ENCODE measurements around the gene CHST13. TPM values are rescaled to one million over a fixed set of nuclear protein-coding genes. Genes with fewer than 3 reads are reported as not detected.

Gene CHST13
- total RNA-seq, 1 donor from 2014 or later = 0.16 TPM

DNA sequence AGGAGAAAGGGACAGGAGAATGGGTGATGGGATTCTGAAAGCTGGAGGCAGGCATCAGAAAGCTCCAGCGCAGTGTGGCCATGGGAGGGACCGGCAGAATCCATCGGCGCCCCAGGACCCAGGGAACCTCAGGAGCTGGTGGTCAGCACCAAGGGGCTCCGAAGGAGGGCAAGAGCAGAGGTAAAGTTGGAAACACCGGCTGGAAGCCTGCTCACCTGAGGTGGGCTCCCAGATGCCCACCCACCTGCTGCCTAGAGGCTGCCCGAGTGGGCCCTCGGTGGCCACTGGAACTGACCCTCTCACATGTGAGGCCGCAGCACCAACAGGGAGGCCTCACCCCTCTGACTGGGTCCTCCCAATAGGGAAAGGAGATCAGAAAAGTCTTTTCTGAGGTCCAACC, 38.0 kb upstream of the CHST13 start:
- intact Hi-C loops (cut with DNase I) = no loop called here
- DNase-seq (ENCODE audit: low spot score) = no peak

DNA sequence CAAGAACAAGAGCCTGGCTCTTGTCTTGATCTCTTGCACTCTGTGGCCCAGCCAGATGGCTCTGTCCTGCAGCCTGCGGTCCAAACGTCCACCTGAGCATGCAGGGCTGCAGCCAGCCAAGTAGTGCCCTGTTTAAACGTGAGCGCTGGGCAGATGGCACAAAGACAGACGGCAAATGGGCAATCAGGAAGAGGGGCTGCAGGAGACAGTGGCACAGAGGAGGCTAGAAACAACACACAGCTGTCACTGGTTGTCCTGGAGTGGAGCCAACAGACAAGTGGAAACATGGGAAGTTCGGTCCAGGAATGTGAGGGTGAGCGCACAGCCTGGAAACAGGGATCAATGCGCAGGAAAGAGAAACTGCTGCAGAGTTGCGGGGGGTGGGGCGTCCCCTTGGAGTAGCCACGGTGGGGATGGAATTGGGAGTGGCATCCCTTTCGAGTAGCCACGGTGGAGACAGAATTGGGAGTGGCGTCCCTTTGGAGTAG, 37.6 kb upstream of the CHST13 start:
- intact Hi-C loops (cut with DNase I) = no loop called here
- DNase-seq (ENCODE audit: low spot score) = no peak

DNA sequence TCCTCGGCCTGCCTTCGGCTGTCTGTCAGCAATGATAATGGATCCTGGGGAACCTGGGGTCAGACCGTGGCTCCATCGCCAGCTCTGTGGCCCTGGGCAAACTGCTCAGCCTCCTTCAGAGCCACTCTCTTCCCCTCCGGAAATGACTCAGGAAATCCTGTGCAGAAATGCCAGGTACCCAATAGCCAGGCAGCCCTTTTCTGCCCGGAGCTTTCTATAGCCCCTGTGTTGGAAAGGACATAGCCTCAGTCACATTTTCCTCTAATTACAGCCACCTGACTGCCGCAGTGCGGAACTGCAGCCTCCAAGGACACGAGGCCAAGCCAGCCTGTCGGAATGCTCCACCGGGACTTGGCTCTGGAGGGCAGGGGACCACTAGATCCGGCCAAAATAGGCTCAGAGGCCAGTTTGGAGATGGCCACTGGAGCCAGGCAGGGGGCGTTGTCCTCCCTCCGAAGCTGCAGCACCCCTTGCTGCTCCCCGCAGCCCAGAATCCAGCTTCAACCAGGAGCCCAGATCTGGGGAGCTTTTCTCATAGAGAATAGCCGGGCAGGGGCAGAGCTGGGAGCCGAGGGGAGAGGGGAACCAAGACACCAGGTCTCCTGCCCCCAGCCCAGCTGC, 36.7 kb upstream of the CHST13 start:
- DNase-seq (ENCODE audit: low spot score) = no peak
- intact Hi-C loops (cut with DNase I) = no loop called here

- DNase-seq (ENCODE audit: low spot score) = no peak
- intact Hi-C loops (cut with DNase I) = no loop called here
Measured at GRCh38 chr3:126488185-126488584, 35.8 kb upstream of the CHST13 start.

DNA sequence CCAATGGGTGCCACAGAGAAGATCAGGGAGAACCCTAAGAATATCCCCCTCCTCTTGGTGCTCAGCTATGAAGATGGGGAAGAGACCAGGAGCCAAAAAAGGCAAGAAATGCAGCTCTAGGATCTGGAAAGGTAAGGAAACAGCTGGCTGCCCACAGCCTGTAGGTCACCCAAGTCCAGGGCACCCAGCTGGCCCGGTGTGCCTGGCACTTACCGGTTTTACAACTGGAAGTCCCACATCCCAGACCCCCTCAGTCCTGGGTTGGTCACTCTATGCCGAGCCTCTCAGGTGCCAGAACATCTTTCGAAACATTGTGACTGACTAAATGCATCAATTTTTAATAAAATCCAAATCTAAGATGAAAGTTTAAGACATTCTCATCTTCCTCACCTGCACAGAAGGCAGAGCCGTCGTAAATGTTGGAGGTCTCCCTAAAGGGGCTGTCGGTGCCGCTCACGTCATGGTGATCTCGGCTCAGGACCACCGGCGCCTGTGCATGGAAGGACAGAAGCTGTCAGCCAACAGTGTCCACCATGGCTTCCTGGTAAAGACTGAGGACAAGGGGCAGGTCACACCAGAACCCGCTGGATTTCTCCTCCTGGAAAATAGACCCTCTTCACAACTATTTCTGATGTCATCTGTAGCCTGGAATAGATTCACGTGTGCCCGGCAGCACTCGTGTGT, 34.9 kb upstream of the CHST13 start:
- intact Hi-C loops (cut with DNase I) = no loop called here
- DNase-seq (ENCODE audit: low spot score) = no peak

- intact Hi-C loops (cut with DNase I) = no loop called here
Measured at GRCh38 chr3:126490619-126491018, 33.3 kb upstream of the CHST13 start.

DNA sequence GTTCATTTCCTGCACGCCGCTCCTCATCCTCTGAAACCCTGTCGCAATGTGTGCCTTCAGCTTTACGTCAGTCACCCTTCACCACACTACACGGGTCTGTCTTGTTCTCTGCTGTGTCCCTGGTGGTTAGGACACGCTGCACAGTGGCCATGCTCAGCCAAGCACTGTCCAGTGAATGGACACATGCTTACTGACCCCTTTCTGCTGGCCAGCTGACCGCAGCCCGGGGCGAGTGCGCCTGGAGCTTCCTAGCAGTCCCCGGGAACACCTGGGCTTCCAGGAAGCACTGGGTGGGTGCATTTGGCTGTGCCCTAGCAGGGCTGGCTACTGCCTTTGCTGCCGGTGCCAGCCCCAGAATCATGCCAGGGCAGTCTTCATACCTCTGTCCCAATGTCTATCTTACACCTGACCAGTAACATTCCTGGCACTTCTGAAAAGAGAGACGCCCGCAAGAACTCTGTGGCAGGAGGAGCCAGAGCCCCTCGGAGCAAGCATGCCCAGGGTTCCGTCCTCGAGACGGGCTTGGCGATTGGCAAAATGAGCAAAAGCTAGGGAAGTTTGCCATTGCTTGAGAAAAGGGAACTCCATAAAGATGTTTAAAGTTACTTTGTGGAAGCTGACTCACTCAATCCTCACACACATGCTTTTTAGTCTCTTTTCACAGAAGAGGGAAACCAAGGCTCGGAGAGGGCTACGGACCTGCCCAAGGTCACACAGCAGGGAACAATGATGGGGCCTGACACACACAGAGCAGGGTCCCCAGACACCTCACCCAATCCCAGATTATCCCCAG, 32.5 kb upstream of the CHST13 start:
- intact Hi-C loops (cut with DNase I) = no loop called here
- DNase-seq (ENCODE audit: low spot score) = no peak

More at GRCh38 chr3:126490619-126491018, 33.3 kb upstream of the CHST13 start:
- DNase-seq (ENCODE audit: low spot score) = no peak

GRCh38 chr3:126493051-126493450, 30.9 kb upstream of the CHST13 start:
- intact Hi-C loops (cut with DNase I) = no loop called here
- no peak for DNase-seq (ENCODE audit: low spot score)

DNA sequence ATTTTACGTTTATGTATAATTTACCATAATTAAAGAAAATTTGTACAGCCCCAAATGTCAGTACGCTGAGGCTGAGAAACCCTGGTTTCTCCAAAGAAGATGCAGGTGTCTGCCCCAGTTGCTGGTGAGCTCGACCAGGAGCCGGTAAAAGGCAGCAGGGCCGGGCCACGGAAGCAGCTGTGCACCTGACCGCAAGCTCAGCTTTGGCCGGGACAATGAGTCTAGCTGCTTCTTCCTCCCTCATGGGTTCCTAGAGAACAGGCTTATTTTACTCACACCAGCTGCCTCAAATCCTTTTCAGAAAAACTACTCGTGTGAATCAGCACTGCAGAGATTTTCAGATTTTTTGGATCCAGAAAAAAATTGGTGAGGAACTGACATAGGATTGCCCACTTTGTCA, 30.2 kb upstream of the CHST13 start:
- intact Hi-C loops (cut with DNase I) = no loop called here
- DNase-seq (ENCODE audit: low spot score) = no peak

DNA sequence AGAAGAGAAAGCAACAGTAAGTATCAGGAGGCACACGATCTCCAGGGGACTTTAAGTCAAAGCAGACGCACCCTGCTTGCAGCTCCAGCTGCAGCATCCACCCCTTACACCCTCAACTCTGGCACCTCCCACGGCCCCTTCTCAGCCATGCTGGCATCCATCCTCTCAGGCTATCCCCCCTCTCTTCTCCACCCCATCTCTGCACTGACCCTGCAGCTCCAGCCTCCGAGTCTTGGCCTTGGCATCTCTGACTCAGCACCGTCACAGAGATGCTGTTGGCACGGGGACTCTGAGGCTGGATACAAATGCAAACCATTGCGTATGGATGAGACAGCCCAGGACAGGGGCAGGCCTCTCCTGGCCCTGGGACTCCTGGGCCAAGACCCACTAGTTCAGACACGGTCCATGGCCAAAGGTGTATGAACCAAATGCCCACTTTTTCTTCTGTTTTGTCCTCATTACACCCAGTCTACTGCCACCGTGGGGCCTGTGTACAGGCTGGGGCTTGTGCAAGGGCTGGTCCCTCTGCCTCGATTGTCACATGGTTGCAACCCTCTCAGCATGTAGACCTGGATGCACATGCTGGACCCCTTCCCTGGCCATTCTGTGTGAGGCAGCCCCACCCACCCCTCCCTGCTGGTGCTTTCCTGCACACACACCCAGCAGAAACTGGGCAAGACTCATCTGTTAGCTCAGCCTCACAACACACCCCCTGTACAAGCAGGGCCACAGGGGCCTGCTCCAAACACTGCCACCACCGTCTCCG, 29.6 kb upstream of the CHST13 start:
- no peak for DNase-seq (ENCODE audit: low spot score)
- intact Hi-C loops (cut with DNase I) = no loop called here

DNA sequence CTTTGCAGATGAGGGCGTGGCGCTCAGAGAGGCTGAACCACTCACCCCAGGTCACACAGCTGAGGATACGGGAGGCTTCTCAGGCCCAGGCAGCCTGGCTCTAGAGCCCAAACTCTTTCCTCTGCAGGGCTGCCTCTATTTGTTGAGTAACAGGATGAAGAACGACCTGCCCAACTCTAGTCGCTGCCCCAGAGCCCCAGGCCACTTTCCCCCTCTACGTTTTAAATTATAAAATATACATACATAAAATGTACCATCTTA, 29.1 kb upstream of the CHST13 start:
- DNase-seq (ENCODE audit: low spot score) = no peak
- intact Hi-C loops (cut with DNase I) = no loop called here

- DNase-seq (ENCODE audit: low spot score) = no peak
- intact Hi-C loops (cut with DNase I) = no loop called here
Measured at GRCh38 chr3:126495786-126496185, 28.2 kb upstream of the CHST13 start.

DNA sequence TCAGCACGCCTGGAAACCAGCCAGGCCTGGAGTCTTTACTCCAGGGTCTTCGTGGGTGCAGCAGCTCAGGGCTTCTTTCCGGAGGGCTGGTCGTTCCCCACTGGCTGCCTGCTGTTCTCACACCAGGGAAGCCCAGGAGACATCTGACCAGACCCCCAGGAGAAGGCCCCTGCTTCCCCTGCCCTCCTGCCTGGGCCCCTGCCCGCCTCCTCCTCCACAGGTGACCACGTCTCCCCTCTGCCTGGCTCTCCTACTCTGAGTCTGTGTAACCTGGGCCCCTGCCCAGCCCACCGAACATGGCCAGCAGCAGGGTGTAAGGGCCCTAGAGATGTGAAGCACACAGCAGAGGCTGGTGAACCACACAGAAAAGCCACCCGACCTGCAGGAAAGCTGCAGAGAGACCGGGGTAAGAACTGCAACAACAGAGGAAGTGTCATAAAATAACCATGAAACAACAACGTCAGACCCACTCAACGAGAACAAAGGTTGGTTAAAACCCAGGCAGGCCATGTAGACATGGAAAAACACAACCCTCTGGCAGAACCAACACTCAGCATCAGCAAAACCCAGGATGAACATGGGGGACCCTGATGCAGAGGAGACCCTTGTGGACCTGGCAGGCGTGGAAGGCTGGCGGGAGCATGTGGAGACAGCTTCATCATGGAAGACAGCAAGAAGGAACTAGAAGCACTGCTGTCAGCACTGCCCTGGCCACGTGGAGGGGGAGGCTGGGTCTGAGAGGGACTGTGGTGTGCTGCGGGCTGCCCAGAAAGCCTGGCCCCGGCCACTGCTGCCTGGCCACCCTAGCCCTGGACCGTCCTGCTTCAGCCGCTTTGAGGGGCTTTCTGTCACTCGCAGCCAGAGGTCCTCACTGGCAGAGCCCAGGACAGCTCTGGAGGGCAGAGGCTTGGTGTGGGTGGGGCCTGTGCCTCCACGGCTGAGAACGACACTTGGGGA, 26.8 kb upstream of the CHST13 start:
- intact Hi-C loops (cut with DNase I) = no loop called here
- DNase-seq (ENCODE audit: low spot score) = no peak

GRCh38 chr3:126497956-126498355, 26.0 kb upstream of the CHST13 start:
- DNase-seq (ENCODE audit: low spot score) = no peak
- intact Hi-C loops (cut with DNase I) = no loop called here

- DNase-seq (ENCODE audit: low spot score) = no peak
- intact Hi-C loops (cut with DNase I) = no loop called here
Measured at GRCh38 chr3:126498461-126498860, 25.5 kb upstream of the CHST13 start.

- intact Hi-C loops (cut with DNase I) = no loop called here
Measured at GRCh38 chr3:126498929-126499328, 25.0 kb upstream of the CHST13 start.

GRCh38 chr3:126499401-126499800, 24.6 kb upstream of the CHST13 start:
- no peak for DNase-seq (ENCODE audit: low spot score)
- intact Hi-C loops (cut with DNase I) = no loop called here

More at GRCh38 chr3:126498929-126499328, 25.0 kb upstream of the CHST13 start:
- DNase-seq (ENCODE audit: low spot score) = no peak

DNA sequence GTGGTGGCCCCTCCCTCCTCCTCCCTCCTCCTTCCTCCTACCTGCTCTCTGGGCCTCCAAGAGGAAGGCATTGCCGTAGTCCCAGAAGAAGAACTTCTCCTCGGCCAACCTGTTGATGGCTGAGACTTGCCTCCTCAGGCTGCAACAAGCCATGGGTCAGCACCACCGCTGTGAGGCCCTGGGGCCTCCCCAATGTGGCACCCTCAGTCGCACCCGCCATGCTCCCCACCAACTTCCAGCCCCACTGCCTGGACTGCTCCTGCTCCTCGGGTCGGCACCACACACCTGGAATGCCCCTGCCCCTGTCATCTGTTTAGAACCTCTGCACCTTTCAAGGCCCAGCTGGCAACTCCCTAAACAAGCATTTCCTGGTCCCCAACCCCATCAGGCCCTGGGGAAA, 23.9 kb upstream of the CHST13 start:
- intact Hi-C loops (cut with DNase I) = no loop called here
- DNase-seq (ENCODE audit: low spot score) = no peak

GRCh38 chr3:126501054-126501453, 22.9 kb upstream of the CHST13 start:
- DNase-seq (ENCODE audit: low spot score) = no peak
- intact Hi-C loops (cut with DNase I) = no loop called here

All from cardiac septum (tissue), 1 donor.